ENCODE measurements around the gene AOAH.
"Not testable (repeated sequence)": the region's sequence is repeated elsewhere in the genome, so short reads cannot be mapped to it uniquely, and the experiment has no call there.

Gene AOAH

DNA sequence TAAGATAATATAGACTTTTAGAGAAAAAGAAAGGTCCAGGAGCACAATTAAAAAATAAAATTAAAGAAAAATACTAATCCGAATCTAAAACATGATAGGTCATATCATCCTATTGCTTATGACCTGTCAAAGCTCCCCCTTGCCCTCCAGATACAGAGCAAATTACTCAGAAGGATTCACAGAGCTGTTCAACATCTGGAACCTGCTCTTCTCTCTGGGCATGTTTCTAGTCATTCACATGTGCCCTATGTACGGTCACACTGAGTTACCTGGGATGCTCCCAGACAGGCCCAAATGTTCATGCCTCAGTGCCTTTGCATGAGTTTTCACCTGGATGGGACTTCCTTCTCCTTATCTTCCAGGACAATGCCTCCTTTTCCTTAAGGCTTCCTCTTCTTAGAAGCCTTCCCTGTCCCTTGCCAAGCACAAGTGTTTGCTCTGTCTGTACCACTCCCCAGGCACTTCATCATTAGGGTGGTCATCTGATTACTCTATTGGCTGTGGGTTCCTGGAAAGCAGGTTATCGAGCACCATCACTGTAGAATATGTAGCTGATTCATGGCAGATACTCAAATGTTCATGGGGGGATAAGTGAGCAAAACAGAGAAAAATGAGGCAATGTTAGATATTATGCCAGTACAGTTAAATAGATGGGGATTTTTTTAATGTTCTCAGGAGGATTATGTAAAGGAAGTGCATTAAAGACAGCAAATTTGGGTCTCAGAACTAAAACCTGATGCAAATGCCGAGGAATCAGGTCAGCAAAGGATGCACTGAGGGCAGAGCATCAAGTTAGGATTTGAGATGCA lies 12.0 kb upstream of the AOAH start:
- no peak for DNase-seq

DNA sequence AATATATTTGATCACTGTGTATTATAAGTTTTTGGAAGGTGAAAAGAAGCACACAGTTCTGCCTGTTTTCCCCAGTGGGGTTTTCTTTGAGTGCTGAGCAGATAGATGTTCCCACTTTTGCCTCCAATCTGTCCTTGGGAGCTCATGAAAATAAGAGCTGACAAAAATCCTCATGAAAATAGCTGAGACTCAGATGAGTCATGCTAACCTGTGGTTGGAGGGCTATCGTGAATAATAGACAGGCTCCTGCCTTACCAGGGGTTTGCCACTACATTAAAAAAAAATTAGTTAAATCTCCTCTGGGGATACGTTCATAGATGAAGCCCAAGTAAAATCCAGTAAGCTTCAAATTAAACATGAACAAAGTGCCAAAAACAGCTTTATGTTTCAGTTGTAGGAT lies 10.9 kb upstream of the AOAH start:
- no peak for DNase-seq

DNA sequence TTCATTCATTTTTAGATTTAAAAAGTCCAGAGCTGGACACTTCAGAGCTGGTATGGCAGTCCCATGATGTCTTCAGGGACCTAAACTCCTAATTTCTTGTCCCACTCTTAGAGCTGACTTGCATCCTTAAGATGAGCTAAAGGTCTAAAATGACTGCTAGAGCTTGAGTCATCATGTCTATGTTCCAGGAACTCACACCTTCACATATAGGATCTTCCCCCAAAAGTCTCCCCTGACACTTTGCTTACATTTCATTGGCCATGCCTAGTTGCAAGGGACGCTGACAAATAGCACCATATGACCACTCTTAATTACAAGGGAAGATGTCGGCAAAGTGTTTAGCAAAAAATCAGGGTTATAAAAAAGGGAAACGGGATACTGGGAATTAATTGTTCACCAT lies 10.4 kb upstream of the AOAH start:
- no peak for DNase-seq

DNA sequence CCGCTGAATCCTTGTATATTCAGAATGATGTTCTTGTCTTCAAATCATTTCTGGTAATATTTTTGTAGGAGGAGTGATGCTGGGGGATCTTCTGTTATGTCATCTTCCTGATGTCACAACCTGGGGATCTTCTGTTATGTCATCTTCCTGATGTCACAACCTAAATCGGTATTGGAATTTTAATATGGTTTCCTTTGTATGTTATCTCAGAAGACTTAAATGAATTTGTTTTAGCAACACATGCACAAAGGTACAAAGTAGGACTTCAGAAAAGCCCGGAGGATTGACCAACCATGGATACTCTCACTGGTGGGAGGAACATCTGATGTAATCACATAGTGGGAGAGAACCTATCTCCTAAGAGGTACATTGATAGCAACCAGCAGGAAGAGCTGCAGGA lies 9.1 kb upstream of the AOAH start:
- DNase-seq = no peak

DNA sequence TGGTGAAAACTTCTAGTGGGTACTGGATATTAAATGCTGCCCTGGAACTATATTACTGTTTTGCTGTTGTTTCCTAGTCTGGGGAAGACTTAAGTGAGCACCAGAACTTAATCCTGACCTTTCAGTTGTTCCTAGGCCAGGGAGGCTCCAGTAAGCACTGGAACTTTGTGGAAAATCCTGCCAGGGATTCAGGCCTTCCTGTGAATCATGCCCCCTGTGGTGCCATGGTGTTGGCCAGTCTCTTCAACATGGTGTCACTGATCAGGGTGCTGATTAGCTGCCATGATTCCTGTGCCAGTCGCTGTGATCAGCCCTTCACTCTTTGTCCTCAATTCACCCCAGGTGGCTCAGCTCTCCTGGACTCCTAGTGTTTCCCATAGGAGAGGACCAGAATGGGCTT lies 8.5 kb upstream of the AOAH start:
- no peak for DNase-seq

DNA sequence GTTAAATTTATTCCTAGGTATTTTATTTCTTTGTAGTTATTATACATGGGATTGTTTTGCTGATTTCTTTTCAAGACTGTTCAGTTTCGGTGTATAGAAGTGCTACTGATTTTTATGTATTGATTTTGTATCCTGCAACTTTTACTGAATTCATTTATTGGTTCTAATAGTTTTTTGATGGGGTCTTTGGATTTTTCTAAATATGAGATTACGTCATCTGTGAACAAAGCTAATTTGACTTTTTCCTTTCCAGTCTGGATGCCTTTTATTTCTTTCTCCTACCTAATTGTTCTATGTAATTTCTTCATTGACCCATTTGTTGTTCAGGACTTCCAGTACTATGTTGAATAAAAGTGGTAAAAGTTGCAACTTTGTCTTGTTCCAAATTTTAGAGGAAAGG lies 5.8 kb upstream of the AOAH start:
- DNase-seq = no peak

DNA sequence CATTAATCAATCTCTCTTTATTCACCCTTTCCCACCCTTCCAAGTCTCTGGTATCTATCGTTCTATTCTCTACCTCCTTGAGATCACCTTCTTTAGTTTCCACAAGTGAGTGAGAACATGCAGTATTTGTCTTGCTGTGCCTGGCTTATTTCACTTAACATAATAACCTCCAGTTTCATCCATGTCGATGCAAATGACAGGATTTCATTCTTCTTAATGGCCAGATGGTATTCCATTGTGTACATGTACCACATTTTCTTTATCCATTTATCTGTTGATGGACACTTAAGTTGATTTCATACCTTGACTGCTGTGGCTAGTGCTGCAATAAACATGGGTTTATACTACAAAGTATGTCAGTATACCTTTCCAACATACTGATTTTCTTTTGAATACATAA lies 3.8 kb upstream of the AOAH start:
- DNase-seq = no peak

DNA sequence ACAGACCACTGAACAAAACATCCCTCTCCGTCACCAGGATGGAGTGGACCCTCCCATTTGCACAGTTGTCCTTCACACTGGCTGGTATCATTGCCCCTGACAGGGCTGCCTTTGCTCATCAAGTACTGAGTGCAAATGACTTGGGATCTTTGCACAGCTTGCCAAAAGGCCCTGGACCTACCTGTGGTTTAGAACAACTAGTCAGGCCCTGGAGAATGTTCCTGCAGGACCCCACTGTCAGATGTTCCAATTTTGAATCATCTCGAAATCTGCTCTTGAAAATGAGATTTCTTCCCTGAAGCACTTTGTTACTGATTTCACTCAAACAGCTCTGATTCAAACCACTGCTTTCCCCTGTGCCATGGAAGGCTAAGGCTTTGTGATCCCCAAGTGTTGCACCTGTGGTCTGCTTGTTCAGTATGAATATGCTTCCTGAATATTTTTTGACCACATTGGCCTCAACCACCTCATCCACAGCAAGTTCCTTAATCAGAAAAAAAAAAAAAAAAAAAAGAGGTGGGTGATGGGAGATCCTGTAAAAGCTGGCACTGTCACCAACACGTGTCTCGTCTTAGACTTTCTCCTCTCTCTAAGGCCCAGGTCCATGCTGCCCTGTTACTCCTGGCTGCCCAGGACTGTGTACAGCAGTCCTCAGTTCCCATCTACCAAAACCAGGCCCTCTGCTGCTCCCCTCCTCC lies 2.7 kb upstream of the AOAH start:
- DNase-seq = no peak

DNA sequence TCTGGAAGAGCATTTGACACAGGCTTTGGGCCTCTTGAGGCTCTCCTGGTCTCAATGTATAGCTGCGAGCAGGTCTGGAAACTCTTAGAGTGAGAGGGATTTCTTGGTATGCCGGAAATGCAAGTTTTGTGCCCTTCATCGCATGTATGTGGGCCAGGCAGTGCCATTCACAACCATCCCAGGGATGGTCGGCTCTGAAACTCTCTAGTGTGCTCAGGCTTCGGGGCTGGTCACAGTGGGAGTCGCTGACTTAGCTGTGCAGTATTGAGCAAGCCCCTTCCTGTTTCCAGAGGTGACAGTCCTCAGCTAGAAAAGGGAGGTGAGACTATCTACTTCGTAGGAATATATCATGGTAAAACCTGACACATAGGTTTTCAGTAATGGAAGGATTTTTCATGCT lies 2.0 kb upstream of the AOAH start:
- DNase-seq = no peak

DNA sequence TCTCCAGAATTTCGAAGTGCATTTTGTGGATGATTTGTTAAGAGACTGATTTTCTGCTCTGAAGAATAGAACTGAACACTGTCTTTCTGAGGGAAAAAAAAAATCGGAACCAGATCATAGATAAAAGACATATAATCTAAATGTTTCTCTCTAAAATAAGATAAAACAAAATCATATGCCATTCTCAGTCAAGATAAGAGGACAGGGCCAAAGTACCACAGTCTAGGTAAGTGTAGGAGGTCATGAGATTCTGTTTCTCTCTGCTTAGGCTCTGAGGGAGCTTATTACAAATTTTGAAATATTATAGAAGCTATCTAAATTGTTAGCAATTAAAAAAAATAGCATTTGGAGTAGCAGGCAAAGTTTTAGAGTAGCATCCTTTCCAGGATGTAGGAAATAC lies 702 bp upstream of the AOAH start:
- no peak for DNase-seq

DNA sequence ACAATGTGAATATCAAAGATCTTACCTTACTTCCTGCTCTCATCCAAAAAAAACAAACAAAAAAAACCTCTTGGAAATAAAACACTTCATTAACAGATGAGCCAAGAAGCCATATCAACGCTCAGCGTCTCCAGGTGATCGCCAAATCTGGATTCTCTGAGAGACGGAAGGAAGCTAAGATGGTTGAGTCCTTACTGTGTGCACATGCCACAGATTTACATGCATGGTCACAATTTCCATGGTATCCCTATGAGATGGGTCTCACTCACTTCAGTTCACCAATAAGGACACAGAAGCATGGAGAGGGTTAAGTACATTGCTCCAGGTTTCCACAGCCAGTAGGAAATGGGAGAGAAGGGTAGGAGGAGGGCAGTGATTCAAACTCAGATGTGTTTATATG lies 1.0 kb downstream of the AOAH start:
- DNase-seq = no peak

DNA sequence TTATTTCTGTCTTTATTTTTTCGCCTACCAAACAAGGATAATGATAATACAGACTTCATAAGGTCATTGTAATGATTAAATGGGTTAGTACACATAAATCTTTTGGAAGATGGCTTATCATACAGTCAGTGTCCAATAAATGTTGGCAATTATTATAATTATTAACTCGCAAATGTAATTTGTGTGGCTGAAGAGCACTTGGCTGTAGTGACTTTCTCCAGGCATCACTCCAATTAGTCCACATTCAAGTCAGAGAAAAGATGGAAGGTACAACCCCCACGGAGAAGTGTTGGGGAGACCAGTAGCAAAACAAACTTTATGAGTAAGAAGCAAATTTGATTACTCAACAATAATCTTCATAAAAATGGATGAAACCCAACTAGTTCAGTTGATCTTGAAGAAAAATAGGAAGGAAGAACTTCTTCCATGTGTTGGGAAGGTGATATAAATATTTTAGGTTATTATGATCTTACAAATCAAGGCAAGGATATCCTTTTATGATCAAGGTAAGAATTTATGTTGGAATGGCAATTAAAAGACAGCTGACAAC lies 5.1 kb downstream of the AOAH start:
- peak; percentile 11 for DNase-seq

DNA sequence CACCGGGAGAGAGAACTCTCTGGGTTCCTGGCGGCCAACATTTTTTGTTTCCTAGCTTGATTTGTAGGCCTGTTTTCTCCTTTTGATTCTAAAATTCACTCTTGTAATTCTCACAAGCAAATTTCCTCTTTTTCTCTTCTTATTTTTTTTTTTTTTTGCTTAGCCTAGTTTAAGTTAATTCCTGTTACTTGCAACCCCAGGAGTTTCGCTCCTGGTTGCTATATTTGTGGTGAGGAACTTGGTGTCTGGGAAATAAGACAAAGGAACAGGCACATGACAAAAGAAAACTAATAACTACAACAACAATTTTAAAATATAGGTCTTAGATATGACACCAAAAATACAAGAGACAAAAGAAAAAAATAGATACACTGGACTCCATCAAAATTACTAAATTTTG lies 6.7 kb downstream of the AOAH start:
- no peak for DNase-seq

DNA sequence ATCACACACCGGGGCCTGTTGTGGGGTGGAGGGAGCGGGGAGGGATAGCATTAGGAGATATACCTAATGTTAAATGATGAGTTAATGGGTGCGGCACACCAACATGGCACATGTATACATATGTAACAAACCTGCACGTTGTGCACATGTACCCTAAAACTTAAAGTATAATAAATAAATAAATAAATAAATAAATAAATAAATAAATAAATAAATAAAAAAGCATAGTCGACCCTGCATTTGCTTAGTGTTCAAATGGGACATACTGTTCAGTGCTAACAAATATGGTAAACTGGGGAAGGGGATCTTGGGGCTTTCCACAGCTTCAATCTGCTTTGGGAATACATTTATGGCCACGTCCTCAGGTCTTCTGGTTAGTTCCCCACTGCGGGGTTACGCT lies 7.5 kb downstream of the AOAH start:
- not testable (repeated sequence) for DNase-seq

DNA sequence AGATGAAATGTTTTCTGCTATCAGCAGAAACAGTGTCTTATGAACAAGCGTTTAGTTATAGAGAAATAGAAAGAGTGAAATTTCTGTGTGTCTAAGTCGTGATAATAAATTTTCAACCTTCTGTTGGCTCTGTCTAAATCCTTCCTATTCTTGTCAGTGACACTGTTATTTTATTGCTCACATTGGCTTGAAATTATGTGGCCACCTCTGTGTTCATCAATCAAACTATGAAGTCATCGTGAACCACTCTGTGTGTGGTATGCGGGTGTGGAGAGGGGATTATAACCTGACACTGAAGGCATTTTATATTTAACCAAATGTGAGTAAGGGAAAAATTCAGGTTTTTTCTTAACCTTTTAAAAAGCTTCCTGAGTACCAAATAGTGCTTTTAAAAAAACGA lies 12.3 kb downstream of the AOAH start:
- DNase-seq = no peak

DNA sequence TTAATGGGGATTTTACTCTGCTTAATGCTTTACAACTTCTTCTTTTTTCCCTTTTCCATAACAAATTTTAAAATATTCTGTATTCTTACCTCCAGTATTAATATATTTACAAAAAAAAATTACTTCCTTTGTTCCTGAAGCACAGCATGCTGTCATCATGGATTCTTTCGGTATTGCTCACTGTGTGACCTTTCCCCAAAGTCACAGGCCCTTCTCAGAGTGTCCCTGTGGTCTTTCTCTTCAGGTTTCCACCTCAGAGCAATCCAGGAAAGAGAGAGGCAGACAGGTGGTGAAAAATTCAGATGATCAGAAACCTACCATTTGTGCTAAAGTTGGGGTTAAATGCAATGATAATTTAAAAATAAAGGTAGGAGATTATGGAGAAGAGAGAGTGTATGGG lies 13.0 kb downstream of the AOAH start:
- DNase-seq = no peak

DNA sequence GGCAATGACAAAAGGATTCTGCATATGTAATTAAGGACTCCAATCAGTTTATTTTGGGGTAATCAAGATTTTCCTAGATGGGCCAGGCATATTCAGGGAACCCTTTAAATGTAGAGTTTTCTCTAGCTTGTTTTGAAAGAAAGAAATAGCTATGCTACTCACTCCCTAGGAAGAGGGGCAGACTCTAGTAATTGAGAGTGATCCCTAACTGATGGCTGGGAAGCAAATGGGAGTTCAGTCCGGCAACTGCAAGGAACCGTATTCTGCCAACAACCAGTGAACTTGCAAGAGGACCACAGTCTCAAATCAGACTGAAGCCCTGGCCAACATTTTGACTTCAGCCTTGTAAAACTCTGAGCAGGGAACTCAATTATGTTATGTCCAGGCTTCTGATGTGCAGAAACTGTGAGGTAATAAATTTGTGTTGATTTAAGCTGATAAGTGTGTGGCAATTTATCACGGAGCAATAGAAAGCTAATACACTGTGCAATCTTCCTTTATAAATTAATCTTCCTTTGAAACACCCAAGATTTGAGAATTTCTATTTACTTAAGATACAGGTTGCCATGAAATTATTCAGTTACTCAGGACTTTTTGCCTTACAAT lies 14.0 kb downstream of the AOAH start:
- DNase-seq = no peak

DNA sequence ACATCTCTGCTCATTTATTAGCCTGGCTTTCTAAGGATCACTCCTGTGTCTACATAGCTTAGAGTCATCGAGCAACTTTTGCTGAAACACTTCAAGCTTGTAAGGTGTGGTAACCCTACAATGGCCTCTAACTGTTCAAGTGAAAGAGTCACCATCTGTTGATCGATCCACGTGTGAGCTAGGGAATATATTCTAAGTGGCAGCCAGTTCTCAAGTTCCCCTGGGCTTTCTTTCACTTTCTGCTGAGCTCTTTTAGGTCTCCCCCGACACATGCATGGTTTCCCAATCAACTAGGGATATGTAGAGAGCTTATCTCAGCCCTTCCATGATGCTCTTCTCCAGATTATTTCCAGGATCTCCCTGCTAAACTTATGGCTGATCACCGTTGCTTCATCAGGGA lies 15.5 kb downstream of the AOAH start:
- DNase-seq = no peak

DNA sequence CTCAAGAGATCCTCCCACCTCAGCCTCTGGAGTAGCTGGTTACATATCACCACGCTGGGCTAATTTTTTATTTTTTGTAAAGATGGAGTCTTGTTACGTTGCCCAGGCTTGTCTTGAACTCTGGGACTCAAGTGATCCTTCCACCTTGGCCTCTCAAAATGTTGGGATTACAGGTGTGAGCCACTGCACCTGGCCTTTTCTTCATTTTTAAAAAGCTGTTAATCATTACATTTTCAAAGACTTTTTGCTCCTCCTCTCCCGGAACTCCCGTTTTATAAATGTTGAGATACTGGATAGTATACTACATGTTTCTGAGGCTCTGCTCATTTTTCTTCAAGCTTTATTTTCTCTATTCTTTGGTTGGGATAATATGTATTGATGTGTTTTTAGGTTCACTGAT lies 16.4 kb downstream of the AOAH start:
- no peak for DNase-seq

DNA sequence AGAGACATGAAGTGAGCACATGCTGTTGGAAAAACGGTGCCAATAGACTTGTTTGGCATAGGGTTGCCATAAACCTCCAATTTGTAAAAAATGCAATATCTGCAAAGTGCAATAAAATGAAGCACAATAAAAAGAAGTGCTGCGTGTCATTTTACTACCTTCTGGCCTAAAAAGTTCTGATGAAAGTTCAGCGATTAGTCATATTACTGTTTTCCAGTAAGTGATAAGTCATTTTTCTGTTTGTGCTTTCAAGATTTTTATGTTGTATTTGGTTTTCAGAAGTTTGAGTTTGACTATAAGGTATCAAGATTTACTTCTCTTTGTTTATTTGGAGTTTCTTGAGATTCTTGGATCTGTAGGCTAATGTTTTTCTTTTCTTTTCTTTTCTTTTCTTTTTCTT lies 16.8 kb downstream of the AOAH start:
- DNase-seq = no peak

DNA sequence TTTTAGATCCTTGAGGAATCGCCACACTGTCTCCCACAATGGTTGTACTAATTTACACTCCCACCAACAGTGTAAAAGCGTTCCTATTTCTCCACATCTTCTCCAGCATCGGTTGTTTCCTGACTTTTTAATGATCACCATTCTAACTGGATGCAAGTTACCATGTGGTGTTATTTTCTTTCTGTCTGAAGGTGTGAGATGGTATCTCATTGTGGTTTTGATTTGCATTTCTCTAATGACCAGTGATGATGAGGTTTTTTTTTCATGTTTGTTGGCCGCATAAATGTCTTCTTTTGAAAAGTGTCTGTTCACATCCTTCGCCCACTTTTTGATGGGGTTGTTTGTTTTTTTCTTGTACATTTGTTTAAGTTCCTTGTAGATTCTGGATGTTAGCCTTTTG lies 20.4 kb downstream of the AOAH start:
- DNase-seq = not testable (repeated sequence)

DNA sequence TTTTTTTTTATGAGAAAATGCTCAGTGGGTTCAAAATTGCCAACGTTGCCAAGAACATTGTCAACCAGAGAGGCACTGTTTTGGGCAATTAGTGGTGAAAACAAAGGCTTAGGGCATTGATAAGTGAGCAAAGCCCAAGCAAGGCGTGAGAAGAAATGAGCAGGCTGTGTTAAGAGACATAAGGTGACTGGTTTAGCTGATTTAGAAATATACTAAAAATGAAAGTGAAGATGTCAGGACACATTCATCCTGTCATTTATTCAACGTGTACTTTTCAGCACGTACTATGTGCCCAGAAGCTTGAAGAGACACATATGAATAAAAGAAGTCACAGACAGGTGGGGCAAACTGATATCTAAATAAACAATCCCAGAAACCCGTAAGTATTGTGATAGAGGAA lies 31.8 kb downstream of the AOAH start:
- DNase-seq = no peak

DNA sequence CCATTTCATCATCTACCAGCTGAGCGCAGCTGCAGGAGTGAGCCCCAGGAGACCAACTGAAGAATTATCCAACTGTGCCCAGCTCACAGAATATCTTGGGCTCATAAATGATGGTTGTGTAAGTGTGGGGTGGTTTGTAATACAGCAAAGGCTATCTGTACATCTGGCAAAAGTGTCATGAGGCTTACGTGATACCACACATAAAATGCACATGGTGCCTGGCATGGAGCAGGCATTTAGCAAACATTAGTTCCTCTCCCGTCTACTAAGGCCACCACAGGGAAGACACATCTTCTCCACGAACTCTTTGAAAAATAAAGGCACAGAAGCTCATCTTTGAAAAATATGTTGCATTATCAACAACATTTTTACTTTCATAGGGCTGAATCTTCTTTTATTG lies 32.3 kb downstream of the AOAH start:
- no peak for DNase-seq

DNA sequence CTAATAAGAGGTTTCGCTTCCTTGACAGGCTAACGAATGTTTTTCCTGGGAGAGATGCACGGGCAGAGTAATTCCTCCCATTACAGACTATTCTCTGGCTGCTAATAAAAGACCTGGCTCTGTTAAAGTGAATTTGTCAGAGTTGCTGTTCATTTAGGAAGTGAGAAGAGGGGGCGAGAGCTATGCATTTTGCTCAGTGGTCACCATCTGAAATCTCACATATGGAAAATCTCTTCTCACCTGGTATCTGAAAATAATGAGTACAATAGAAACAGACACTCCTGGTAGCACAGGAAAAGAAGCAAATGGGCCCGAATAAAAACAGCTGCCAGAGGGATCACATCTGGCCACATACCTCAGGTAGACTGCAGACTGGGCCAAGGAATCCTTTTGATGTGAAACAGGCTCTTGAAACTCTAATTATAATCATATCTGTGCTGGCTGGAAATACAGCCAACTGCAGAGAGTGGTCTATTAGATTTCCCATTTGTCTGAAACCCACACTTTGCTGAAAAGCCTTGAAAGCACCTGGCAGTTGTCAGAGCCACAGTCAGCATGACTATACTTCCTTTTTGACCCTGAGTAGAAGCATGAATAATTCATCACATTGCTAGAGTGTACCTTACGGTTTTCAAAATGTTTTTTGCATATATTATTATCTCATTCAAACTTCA lies 33.6 kb downstream of the AOAH start:
- DNase-seq = no peak
